GM12878 (cell line): ENCODE measurements around the gene CHD5. TPM values are rescaled to one million over a fixed set of nuclear protein-coding genes. Genes with fewer than 3 reads are reported as not detected.

Experiments
- ATAC-seq: fragments of 200-7000 bp; cut with Tn5 transposase; 3 replicates; pipeline ENCODE4 v1.9.1; 2020; ENCODE audit warnings: mild to moderate bottlenecking, moderate library complexity
- BruUV-seq: library from RNA; stranded (reverse); fragments of 400-500 nt; replicated peaks from 2 replicates; lab custom pipeline; 2021; lab: Mats Ljungman, UMichigan
- CTCF ChIA-PET: fragments of 300-600 bp; sonication (Branson Sonifier 250); formaldehyde crosslinking; extraction: SDS; loops from one replicate; lab custom pipeline; 2021; ENCODE audit warnings: inconsistent platforms; lab: Yijun Ruan, JAX
- POLR2A ChIA-PET: fragments of 350-600 bp; formaldehyde crosslinking; extraction: SDS; loops from one replicate; lab custom pipeline; 2021; ENCODE audit warnings: inconsistent platforms; lab: Charles Lee
- RAD21 ChIA-PET: fragments of 300-600 bp; sonication (Branson Sonifier 250); formaldehyde crosslinking; loops from one replicate; lab custom pipeline; 2023; ENCODE audit warnings: antibody characterized with exemption; ENCODE audit not compliant: unreplicated experiment; lab: Charles Lee
- SMC1A ChIA-PET: fragments of 300-600 bp; sonication (Branson Sonifier 250); formaldehyde crosslinking; loops from one replicate; lab custom pipeline; 2023; ENCODE audit not compliant: unreplicated experiment, uncharacterized antibody; lab: Charles Lee
- DNase-seq: peaks from one replicate; pipeline ENCODE4 v3.0.0-alpha.2; 2011; ENCODE audit warnings: low read depth, low spot score
- FAIRE-seq: peaks from 3 replicates; lab custom pipeline; 2011; peaks lifted over from hg19 to GRCh38; lab: Jason Lieb, UNC
- H2AFZ ChIP-seq: 2 replicates; pipeline ENCODE4 v1.6.0; 2011; ENCODE audit warnings: low read depth, low read length, control low read depth; ENCODE audit not compliant: control insufficient read depth
- H3K27ac ChIP-seq: 2 replicates; pipeline ENCODE4 v1.5.1; 2011; ENCODE audit warnings: control low read depth; ENCODE audit not compliant: control insufficient read depth, insufficient read depth
- H3K27me3 ChIP-seq, 2 experiments: replicated peaks in 1 of 2; 2 replicates each; pipeline versions ENCODE4 v1.6.0 to v1.6.1; 2011; ENCODE audit warnings: low read length in 1 of 2; ENCODE audit not compliant: control insufficient read depth in 2 of 2, insufficient read depth in 2 of 2
- H3K36me3 ChIP-seq, 2 experiments: 2 replicates each; pipeline ENCODE4 v1.5.1; 2011; ENCODE audit warnings: low read length in 1 of 2; ENCODE audit not compliant: control insufficient read depth in 2 of 2, insufficient read depth in 2 of 2
- H3K4me1 ChIP-seq: 2 replicates; pipeline ENCODE4 v1.6.1; 2011; ENCODE audit warnings: mild to moderate bottlenecking, low read length, moderate library complexity, mixed read lengths; ENCODE audit not compliant: control insufficient read depth, insufficient read depth
- H3K4me2 ChIP-seq: 2 replicates; pipeline ENCODE4 v1.6.0; 2011; ENCODE audit warnings: control low read depth; ENCODE audit not compliant: control insufficient read depth, insufficient read depth
- H3K4me3 ChIP-seq: fragments of 200-600 bp; sonication (generic); 2 replicates; pipeline ENCODE4 v1.5.1; 2016
- H3K79me2 ChIP-seq: 2 replicates; pipeline ENCODE4 v1.6.0; 2011; ENCODE audit warnings: low read length; ENCODE audit not compliant: control insufficient read depth, insufficient read depth
- H3K9ac ChIP-seq: 2 replicates; pipeline ENCODE4 v1.8.0; 2011; ENCODE audit warnings: low read length, control low read depth, mixed read lengths; ENCODE audit not compliant: control insufficient read depth, insufficient read depth
- H3K9me3 ChIP-seq: replicated peaks from 3 replicates; pipeline ENCODE4 v1.5.1; 2011; ENCODE audit warnings: mild to moderate bottlenecking, low read length; ENCODE audit not compliant: control insufficient read depth, insufficient read depth
- H4K20me1 ChIP-seq: 2 replicates; pipeline ENCODE4 v1.6.0; 2011; ENCODE audit not compliant: control insufficient read depth, insufficient read depth
- ASH2L ChIP-seq: fragments of 300-600, 200-600 bp; sonication (generic); IDR thresholded peaks from 2 replicates; pipeline ENCODE4 v1.6.1; 2017; ENCODE audit warnings: low read depth, mild to moderate bottlenecking, borderline replicate concordance
- E2F4 ChIP-seq: IDR thresholded peaks from 2 replicates; pipeline ENCODE4 v1.6.1; 2012; ENCODE audit warnings: low read depth, low read length, improper control_type of control experiment
- HDAC2 ChIP-seq: fragments of 200-600 bp; sonication (generic); IDR thresholded peaks from 2 replicates; pipeline ENCODE4 v1.6.1; 2017
- HDAC6 ChIP-seq: fragments of 200-600 bp; sonication (generic); IDR thresholded peaks from one replicate; pipeline ENCODE4 v1.8.0; 2017; ENCODE audit warnings: antibody characterized with exemption; ENCODE audit not compliant: unreplicated experiment
- KAT2A ChIP-seq: conservative IDR thresholded peaks from 2 replicates; pipeline ENCODE4 v1.6.1; 2011; ENCODE audit warnings: low read depth, low read length; ENCODE audit not compliant: control insufficient read depth
- NFXL1 ChIP-seq: fragments of 450-650 bp; IDR thresholded peaks from 2 replicates; pipeline ENCODE4 v1.6.1; 2017; ENCODE audit warnings: antibody characterized with exemption, mild to moderate bottlenecking, borderline replicate concordance
- RELB ChIP-seq: fragments of 450-650 bp; IDR thresholded peaks from 2 replicates; pipeline ENCODE4 v1.6.1; 2017; ENCODE audit warnings: low read depth, mild to moderate bottlenecking, moderate library complexity
- SMAD1 ChIP-seq: fragments of 450-650 bp; IDR thresholded peaks from 2 replicates; pipeline ENCODE4 v1.6.1; 2018; ENCODE audit warnings: mild to moderate bottlenecking, low read depth; ENCODE audit not compliant: partially characterized antibody
- SMAD5 ChIP-seq: IDR thresholded peaks from 2 replicates; pipeline ENCODE4 v1.6.1; 2016; ENCODE audit warnings: antibody characterized with exemption, low read depth
- ZNF384 ChIP-seq: IDR thresholded peaks from 2 replicates; pipeline ENCODE4 v1.6.1; 2012; ENCODE audit warnings: low read depth, mild to moderate bottlenecking, low read length, improper control_type of control experiment, borderline replicate concordance
- ZNF592 ChIP-seq: fragments of 450-650 bp; IDR thresholded peaks from 2 replicates; pipeline ENCODE4 v1.6.1; 2017; ENCODE audit warnings: mild to moderate bottlenecking, moderate library complexity
- WGBS: methylation state at CpG from one replicate; pipeline ENCODE4 v1.1.6; 2016; ENCODE audit warnings: low lambda C conversion rate; ENCODE audit not compliant: insufficient replicate concordance, insufficient coverage; ENCODE audit errors: missing lambda C conversion rate; 5-methylcytosine and 5-hydroxymethylcytosine counted together
- in situ Hi-C: fragments of 300-500 bp; cut with MboI; formaldehyde crosslinking; loops from 9 replicates; pipeline ENCODE4 v1.14.3; 2018; ENCODE audit warnings: mixed read lengths
- intact Hi-C: fragments of 100-400 bp; cut with micrococcal nuclease; formaldehyde crosslinking; loops from one replicate; pipeline ENCODE4 v1.14.2; 2022; ENCODE audit not compliant: unreplicated experiment
- polyA plus RNA-seq, 11 experiments: library from polyadenylated mRNA; depleted of rRNA in 4 of 11; unstranded in 6 of 11; stranded (reverse) in 5 of 11; fragments of >200 nt; fragmentation: Nextera tagmentation in 4 of 11; fragmentation: Illumina TruSeq in 1 of 11; extraction: Ambion mirVana in 4 of 11; extraction: Trizol in 1 of 11; gene quantifications; 1 replicate in 1 of 11; 2 replicates in 10 of 11; pipeline versions ENCODE4 v1.2.1 to v1.2.3, GENCODE V29; 2011 to 2016; ENCODE audit warnings: inconsistent platforms in 2 of 11, missing spikeins in 2 of 11, low read depth in 1 of 11
- total RNA-seq, 4 experiments: library from RNA; depleted of rRNA in 3 of 4; stranded (reverse); fragments of >200 nt in 3 of 4; fragmentation: Illumina TruSeq in 1 of 4; extraction: Trizol in 1 of 4; gene quantifications; 2 replicates each; pipeline versions ENCODE4 v1.2.1 to v1.2.3, GENCODE V29; 2013 to 2021

CHD5 gene
- total and polyA plus RNA-seq, 10 of the 15 experiments (the other 5 are each of a cell fraction or from before 2014, with no cell fraction given) = 0.03 to 0.49 (median 0.13) TPM; not detected in 3

GRCh38 chr1:6097824-6098223 lies 82.3 kb downstream of the CHD5 start:
- H4K20me1 ChIP-seq = no peaks in the 10 kb centered on the region
- in situ Hi-C loops = no loop called here
- ChIA-PET CTCF (no interaction called here), POLR2A (no interaction called here), RAD21 (no interaction called here), SMC1A (no interaction called here)
- H3K9ac ChIP-seq = no peak overlapping the region
- ATAC-seq (no peak), FAIRE-seq (no peak), DNase-seq (no peak)
- H3K4me2 ChIP-seq = no peak overlapping the region
- H3K27ac ChIP-seq = no peak overlapping the region
- H3K79me2 ChIP-seq = no peaks in the 10 kb centered on the region
- no TSS peak for BruUV-seq
- intact Hi-C loops = no loop called here
- H3K4me1 ChIP-seq = no peaks in the 10 kb centered on the region
- no peaks in the 10 kb centered on the region for H3K9me3 ChIP-seq
- H3K36me3 ChIP-seq = peaks cover 0 to 14% of the 10 kb centered on the region in 2 experiments; a peak in 3 of 4 replicates
- TF ChIP-seq ZNF384 (no peak), KAT2A (no peak), HDAC2 (no peak), ASH2L (no peak), NFXL1 (no peak)
- no peaks in the 10 kb centered on the region for H3K27me3 ChIP-seq
- no peak overlapping the region for H3K4me3 ChIP-seq
- H2AFZ ChIP-seq = no peak overlapping the region
- WGBS = 90% methylated on average over 12 of the region's 17 CpGs

- H3K9me3 ChIP-seq = no peaks in the 10 kb centered on the region
- H3K79me2 ChIP-seq = no peaks in the 10 kb centered on the region
- no peaks in the 10 kb centered on the region for H3K27me3 ChIP-seq
- H3K4me1 ChIP-seq = no peaks in the 10 kb centered on the region
- ChIA-PET CTCF (no interaction called here), SMC1A (no interaction called here), RAD21 (no interaction called here), POLR2A (no interaction called here)
- H3K4me2 ChIP-seq = no peak overlapping the region
- no TSS peak for BruUV-seq
- DNase-seq (no peak), ATAC-seq (no peak), FAIRE-seq (no peak)
- in situ Hi-C loops (no loop called here), intact Hi-C loops (no loop called here)
- no peak overlapping the region for H3K4me3 ChIP-seq
- peaks cover 0 to 14% of the 10 kb centered on the region in 2 experiments; a peak in 3 of 4 replicates for H3K36me3 ChIP-seq
- no peaks in the 10 kb centered on the region for H4K20me1 ChIP-seq
- WGBS = 87% methylated on average over 15 of the region's 15 CpGs
- no peak overlapping the region for H2AFZ ChIP-seq
- no peak overlapping the region for H3K9ac ChIP-seq
- H3K27ac ChIP-seq = no peak overlapping the region
- TF ChIP-seq SMAD1 (no peak), HDAC6 (no peak), SMAD5 (no peak), E2F4 (no peak), RELB (no peak), ZNF592 (no peak)
These were observed 83.0 kb downstream of the CHD5 start for GRCh38 chr1:6097117-6097595.
